Glomerular visceral epithelial cell (primary cell): ENCODE measurements around the gene PCLAF.
"Not testable (repeated sequence)": the region's sequence is repeated elsewhere in the genome, so short reads cannot be mapped to it uniquely, and the experiment has no call there.

Source experiments
- DNase-seq: peaks from one replicate; pipeline ENCODE4 v3.0.0-alpha.2; 2016; ENCODE audit errors: extremely low spot score

PCLAF gene

DNA sequence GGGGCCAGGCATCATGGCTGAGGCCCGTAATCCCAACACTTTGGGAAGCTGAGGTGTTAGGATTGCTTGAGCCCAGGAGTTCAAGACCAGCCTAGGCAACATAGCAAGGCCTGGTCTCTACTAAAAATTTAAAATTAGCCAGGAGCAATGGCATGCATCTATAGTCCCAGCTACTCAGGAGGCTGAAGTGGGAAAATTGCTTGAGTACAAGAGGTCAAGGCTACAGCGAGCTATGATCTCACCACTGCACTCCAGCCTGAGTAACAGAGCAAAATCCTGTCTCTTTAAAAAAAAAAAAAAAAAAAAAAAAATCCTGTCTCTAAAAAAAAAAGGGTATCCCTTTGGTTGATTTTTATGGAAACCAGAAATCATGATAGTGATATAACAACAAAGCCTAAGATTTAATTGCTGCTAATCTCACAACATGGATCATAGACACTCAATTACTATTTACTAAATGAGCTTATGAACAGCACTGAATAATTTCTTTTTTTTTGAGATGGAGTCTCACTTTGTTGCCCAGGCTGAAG, 12.1 kb downstream of the PCLAF start:
- DNase-seq, result no peak

DNA sequence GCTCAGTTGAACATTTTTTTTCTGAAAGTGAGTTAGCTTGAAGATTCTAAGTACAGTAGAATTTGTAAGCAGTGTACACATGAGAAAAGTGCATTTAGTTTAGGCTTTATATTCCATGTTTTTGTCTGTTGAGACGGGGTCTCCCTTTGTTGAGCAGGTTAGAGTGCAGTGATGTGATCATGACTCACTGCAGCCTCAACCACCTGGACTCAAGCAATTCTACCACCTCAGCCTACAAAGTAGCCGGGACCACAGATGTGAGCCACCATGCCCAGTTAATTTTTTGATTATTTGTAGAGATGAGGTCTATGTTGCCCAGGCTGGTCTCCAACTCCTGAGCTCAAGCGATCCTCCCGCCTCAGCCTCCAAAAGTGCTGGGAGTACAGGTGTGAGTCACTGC, 20.0 kb downstream of the PCLAF start:
- DNase-seq, result peak; percentile 17

DNA sequence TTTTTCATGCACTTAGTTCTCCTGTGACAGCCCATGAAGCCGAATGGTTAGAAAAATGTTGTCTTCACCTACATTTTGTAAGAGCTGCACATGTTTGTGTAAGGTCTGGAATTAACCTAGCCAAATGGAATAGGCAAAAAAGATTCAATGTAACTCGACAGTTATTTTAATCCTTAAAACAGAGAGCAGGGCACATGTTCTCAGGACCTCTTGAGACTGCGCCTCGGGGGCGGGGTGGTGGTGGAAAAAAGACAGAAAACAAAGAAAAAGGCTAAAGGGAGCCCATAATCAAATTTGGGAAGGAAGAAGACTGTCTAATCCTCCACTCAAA, 24.6 kb downstream of the PCLAF start:
- no peak for DNase-seq

DNA sequence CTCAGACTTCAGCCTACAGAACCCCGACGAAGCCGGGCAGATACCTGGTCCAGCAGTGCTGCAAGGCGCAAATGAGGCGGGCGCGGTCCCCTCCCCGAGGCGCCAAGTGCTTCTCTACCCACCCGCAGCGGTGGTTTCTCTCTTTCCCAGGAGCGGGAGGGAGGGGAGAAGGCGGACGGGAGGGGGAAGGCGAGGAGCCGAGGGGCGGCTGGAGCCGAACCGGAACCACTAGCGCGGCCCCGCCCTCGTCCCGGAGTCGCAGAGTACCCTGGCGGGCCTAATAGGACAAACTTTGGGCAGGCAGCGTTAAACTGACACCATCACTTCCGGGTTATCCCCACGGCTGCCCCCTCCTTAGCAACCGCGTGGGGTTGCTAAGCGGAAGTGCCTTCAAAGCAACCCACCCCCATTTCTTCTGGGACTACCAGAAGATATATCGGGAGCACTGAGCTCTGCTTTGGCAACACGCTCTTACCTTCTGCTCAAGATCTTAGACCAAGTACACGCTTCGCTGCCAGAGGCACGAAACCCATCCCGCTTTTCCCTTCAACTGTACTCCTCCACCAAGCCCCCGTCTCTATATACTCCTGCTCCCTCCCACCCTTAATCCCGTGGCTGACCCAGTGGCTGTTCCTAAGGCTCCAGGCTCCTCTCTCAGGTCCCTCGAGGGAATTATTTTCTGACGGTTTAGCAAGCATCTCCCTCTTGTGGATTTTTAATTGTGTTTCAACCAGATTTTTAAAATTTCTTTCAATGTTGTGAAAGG, 25.1 kb downstream of the PCLAF start, which contains the start of gene CSNK1G1:
TSS of gene CSNK1G1 (minus strand) at position 230 of the 766 bp plus-strand sequence. CDS start 55,674 bp downstream, outside the sequence.
- peak; percentile 98 for DNase-seq

DNA sequence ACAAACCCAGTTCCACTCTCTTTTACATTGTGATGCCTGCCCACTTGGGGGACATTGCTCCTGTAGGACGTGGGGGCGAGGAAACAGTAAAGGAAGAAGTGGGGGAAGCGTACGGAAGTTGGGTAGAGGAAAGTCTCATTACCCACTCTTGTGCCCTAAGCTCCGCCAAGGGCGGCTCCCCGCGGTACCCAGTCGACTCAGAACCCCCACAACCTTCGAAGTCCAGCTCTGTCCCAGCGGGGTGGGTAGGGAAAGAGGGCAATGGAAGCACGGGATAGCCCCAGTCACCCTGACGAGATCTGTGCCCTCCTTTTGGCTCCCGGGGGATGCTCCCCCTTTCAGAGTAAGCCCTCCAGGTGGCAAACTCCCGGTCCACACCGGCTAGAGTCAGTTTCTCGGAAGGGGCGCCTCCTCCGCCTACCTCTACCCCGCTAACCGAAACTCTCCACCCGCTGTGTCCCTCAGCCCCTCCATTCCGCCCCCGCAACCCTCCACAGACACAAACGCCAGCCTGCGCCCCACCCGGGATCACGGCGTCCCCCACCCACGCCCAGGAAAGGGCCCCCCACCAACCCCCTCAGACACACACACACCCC, 25.8 kb downstream of the PCLAF start:
- peak; percentile 29 for DNase-seq

DNA sequence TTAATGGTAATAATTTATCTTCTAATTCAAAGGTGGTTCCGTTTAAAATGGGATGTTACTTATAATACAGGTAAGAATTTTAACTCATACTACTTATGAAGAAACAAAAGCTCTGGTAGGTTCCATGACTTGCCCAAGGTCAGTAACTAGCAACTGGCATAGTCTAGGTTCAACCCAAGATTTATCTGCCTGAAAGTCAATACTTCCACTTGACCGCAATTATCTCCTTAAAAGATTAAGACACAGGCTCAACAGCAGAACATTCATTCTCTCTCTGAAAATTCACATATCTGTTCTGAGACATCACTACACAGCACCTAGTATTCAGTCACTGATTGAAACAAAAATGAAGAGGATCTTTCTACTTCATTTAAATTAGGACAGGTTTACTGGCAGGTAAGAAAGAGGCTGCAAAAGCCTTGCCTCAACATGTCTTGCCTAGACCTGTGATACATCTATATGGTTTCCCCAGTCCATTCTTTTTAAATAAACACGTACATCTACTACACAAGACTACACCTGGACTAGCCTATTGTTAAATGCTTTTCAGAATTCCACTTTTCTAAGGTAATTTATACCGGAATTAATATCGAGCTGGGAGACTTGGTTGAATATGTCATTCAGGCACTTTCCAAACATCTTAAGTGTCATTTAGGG, 26.4 kb downstream of the PCLAF start:
- DNase-seq, result no peak

DNA sequence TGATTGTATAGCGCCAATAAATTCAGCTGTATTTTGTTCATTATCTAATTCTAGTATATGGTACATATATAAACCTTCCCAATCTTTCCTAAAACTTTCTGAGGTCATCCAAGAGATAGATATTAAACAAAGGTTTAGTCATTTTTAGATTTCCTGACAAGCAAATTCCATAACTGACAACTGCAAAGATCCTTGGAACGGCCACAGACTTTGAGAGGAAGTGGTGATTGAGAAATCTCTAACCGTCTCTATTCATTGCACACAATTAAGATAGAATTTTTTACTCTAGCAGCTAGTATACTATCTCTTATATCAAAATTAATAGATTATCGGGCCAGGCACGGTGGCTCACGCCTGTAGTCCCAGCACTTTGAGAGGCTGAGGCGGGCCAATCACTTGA, 30.0 kb downstream of the PCLAF start:
- DNase-seq, result peak; percentile 31

DNA sequence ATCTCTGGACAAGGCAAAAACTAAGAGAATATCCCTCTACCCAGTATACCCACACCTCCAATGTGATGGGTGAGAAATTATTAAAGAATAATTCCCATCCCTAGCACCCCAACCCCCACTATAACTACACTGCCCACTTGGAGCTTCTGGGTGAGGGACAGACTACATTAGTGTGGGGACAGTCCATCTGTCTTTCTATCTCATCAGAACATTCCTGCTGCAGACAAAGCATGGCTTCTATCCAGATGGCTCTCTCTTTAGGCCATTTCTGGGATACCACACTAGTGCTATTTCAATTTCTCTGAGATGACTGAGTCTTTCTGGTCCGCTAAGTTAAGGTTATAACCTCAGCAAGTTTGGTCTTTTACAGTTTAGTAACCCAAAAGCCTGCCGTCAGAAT, 31.9 kb downstream of the PCLAF start:
- DNase-seq, result peak; percentile 15

DNA sequence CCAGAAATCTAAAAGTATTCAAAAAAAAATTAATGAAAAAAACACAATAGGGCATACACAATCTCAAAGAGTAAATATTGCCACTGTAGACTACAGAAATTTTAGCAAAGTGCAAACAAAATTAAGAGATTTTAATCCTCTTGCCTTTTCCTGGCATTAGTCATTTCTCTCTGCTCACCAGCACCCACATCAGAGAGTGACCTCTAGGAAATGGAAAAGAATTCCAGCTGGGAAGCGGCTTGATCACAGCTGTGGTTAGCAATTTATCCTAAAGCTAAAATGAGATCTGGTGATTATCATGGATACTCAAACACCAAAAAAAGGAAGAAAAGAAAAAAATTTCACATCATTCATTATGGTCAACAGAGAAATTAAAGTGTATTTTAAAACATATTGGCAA, 32.8 kb downstream of the PCLAF start:
- DNase-seq, result peak; percentile 31

DNA sequence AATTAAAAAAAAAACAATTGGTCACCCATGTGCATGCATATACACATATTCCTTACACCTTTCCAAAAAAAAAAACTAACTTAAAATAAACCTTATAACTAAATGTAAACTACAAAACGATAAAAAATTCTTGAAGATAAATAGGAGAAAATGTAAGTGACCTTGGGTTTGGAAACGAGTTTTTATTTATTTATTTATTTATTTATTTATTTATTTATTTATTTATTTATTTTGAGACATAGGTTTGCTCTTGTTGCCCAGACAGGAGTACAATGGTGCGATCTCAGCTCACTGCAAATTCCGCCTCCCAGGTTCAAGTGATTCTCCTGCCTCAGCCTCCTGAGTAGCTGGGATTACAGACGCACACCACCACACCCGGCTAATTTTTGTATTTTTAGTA, 35.0 kb downstream of the PCLAF start:
- not testable (repeated sequence) for DNase-seq

DNA sequence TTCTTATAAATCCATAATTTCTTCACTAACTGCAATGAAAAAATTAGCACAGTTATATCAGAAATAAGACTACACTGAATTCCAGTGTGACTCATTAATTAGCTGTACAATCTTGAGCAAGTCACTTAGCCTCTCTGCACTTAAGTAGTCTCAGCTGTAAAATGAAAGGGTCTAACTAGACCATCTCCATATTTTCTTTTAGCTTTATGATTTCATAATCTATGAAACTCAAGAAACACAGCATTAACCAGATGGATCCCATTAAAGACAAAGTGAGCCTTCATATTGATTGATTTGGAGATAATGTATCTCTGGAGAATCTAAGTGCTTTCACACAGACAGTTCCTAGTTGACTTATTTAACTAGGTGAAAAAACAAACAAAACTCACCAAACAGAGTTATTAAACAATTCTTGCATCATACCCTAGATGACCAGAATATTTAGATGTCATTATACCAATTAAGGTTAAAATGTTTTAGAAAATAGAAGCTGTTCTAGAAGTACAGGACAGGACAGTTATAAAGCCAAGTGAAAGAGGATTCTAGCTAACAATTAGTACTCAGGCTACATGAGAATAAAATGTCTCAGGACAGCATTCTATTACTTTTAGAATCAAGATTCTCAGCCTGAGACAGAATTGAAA, 36.5 kb downstream of the PCLAF start:
- DNase-seq, result no peak

DNA sequence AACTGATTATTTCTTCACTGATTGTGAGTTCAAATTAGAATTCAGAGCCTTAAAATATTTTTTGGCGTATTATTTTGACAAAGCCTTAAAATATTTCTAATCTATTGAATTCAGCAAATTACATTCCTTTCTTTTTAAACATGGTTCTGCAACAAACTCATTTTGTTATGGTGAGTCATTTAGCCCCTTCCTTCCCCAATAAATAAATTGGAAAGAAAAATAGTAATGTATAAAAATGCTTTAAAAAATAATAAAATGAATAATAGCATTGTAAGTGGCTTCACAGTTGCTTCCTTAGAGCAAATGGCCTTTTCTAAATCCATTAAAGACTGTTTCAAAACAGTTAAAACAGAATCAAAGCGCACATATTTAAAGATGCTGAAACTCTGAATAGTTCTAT, 37.4 kb downstream of the PCLAF start:
- no peak for DNase-seq

DNA sequence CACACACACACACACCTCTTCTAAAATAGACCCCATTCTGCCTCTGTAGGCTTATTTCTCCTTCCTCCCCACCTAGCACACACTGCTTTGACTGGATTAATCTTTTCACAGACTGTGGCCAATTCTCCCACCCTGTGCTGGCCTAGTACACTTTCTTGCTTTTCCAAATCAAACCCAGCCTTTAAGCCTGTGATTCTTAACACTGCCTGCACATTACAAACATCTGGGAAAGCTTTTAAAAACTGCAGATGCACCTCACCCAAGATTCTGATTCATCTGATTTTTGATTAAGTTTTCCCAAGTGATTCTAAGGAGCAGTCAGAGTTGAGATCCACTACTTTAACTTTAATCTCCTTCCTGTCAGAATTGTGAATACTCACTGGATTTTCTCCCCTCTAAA, 38.0 kb downstream of the PCLAF start:
- no peak for DNase-seq

DNA sequence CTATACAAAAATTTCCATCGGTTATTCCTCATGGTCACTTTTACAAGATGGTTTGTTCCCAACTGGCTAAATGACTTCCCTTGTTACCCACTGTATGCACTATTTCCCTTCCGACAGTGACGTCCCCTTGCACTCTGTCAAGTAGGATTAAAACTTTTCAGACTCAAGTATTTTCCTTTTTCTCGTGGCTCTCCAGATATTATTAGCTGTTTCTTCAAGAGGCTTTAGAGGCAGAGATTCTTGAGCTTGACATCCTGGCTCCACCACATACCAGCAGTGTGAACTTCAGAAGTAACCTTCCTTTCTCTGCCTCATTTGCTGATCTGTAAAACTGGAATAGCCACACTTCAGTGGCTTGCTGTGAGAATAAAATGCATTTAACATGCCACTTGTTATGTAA, 39.3 kb downstream of the PCLAF start:
- DNase-seq, result no peak

DNA sequence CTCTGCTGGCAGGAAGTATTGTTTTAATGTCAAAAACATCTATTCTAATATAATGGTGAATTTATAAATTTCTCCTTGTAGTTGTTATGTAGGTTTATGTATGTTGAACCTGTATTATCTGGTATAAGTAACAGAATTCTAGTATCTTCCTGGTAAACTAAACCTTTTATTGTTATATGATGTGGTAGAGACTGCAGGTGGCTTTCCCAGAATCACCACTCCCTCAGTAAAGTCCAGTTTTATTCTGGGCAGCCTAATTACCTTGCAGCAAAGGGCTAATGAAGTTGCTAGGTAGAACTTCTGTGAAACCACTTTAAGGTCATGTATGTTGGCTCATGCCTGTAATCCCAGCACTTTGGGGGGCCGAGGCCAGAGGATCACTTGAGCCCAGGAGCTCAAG, 40.9 kb downstream of the PCLAF start:
- DNase-seq, result no peak

DNA sequence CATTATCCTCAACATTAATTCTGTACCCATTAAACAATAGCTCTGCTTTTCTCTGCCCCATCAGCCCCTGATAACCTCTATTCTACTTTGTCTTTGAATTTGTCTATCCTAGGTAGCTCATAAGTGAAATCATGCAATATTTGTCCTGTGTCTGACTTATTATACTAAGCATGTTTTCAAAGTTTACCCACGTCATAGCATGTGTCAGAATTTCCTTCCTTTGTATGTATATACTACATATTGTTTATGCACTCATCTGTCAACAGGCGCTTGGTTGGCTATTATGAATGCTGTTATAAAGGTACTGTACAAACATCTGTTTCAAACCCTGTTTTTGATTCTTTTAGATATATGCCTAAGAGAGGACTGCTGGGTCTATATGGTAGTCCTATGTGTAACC, 43.5 kb downstream of the PCLAF start:
- no peak for DNase-seq

DNA sequence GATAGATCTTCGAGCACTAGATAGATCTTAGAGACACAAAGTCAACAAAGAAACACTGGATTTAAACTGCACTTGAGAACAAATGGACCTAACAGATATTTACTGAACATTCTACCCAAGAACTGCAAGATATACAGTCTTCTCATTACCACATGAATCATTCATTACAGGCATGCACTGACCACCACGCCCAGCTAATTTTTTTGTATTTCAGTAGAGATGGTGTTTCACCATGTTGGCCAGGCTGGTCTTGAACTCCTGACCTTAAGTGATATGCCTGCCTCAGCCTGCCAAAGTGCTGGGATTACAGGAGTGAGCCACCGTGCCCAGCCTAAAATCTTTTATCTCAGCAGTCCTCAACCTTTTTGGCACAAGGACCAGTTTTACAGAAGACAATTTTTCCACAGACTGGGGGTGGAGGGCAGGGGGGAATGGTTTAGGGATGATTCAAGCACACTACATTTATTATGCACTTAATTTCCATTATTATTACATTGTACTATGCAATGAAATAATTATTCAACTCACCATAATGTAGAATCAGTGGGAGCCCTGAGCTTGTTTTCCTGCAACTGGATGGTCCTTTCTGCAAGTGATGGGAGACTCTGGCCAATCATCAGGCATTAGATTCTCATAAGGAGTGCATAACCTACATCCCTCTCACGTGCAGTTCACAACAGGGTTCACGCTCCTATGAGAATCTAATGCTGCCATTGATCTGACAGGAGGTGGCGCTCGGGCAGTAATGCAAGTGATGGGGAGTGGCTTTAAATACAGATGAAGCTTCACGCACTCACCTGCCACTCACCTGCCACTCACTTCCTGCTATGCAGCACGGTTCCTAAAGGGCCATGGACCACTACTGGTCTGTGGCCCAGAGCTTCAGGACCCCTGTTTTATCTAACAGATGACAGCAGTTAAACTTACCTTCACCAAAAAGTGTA, 47.0 kb downstream of the PCLAF start:
- DNase-seq, result no peak

DNA sequence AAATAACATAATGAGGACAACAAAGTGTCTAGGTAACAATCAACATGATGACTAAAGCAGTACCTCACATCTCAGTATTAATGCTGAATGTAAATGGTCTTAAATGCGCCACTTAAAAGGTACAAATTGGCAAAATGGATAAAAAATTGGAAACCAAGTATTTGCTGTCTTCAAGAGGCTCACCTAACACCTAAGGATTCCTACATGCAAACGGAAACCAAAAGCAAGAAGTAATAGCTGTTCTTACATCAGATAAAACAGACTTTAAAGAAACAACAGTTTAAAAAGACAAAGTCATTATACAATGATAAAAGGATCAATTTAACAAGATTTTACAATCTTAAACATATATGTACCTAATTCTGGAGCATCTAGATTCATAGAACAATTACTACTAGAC, 47.7 kb downstream of the PCLAF start:
- DNase-seq, result no peak

DNA sequence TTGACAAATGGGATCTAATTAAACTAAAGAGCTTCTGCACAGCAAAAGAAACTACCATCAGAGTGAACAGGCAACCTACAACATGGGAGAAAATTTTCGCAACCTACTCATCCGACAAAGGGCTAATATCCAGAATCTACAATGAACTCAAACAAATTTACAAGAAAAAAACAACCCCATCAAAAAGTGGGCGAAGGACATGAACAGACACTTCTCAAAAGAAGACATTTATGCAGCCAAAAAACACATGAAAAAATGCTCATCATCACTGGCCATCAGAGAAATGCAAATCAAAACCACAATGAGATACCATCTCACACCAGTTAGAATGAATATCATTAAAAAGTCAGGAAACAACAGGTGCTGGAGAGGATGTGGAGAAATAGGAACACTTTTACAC, 49.6 kb downstream of the PCLAF start:
- not testable (repeated sequence) for DNase-seq

DNA sequence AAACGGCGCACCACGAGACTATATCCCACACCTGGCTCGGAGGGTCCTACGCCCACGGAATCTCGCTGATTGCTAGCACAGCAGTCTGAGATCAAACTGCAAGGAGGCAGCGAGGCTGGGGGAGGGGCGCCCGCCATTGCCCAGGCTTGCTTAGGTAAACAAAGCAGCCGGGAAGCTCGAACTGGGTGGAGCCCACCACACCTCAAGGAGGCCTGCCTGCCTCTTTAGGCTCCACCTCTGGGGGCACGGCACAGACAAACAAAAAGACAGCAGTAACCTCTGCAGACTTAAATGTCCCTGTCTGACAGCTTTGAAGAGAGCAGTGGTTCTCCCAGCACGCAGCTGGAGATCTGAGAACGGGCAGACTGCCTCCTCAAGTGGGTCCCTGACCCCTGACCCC, 54.3 kb downstream of the PCLAF start:
- not testable (repeated sequence) for DNase-seq

DNA sequence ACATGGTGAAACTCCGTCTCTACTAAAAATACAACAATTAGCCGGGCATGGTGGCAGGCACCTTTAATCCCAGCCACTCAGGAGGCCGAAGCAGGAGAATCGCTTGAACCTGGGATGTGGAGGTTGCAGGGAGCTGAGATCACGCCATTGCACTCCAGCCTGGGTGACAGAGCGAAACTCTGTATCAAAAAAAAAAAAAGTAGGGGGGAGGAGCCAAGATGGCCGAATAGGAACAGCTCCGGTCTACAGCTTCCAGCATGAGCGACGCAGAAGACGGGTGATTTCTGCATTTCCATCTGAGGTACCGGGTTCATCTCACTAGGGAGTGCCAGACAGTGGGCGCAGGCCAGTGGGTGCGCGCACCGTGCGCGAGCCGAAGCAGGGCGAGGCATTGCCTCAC, 54.8 kb downstream of the PCLAF start:
- not testable (repeated sequence) for DNase-seq
